K562 (cell line): ENCODE measurements around the gene FES. TPM values are rescaled to one million over a fixed set of nuclear protein-coding genes. Genes with fewer than 3 reads are reported as not detected.
A peak's percentile ranks its signal among the peaks of the same experiment; 100 is the strongest.

ENCODE experiments used
- CREB3 ChIP-seq: fragments of 450-650 bp; conservative IDR thresholded peaks from 2 replicates; pipeline ENCODE4 v1.6.1; 2016; ENCODE audit warnings: missing genetic modification characterization, low read depth, mild to moderate bottlenecking, missing compliant biosample characterization, moderate library complexity
- DACH1 ChIP-seq: fragments of 450-650 bp; IDR thresholded peaks from 2 replicates; pipeline ENCODE4 v1.6.1; 2018; ENCODE audit not compliant: partially characterized antibody
- ELF1 ChIP-seq: fragments of 200-800 bp; sonication (Bioruptor generic); IDR thresholded peaks from 2 replicates; pipeline ENCODE4 v1.6.1; 2016; ENCODE audit warnings: missing genetic modification characterization, missing compliant biosample characterization
- FOXK2 ChIP-seq, 2 experiments: fragments of 450-650 bp; IDR thresholded peaks in 1 of 2; conservative IDR thresholded peaks in 1 of 2; 2 replicates each; pipeline ENCODE4 v1.6.1; 2016; ENCODE audit warnings: low read depth in 2 of 2, mild to moderate bottlenecking in 1 of 2
- FUS ChIP-seq: fragments of 200-400 bp; formaldehyde crosslinking; optimal IDR thresholded peaks from 2 replicates; pipeline ENCODE3; 2017; ENCODE audit warnings: low read depth, low read length
- JUN ChIP-seq, 2 experiments: sonication (generic) in 1 of 2; formaldehyde crosslinking in 1 of 2; IDR thresholded peaks; 2 replicates each; pipeline versions ENCODE4 v1.6.1 to v1.8.0; 2012 to 2022; ENCODE audit warnings: borderline replicate concordance in 2 of 2, mild to moderate bottlenecking in 2 of 2, improper control_type of control experiment in 1 of 2, low read depth in 1 of 2, low read length in 1 of 2, missing genetic modification reagents in 1 of 2
- JUND ChIP-seq, 2 experiments: IDR thresholded peaks; 2 replicates in 1 of 2; 3 replicates in 1 of 2; pipeline ENCODE4 v1.6.1; 2011; ENCODE audit warnings: borderline replicate concordance in 2 of 2, low read depth in 2 of 2, low read length in 2 of 2, improper control_type of control experiment in 1 of 2, missing biosample characterization in 1 of 2, missing genetic modification characterization in 1 of 2, missing genetic modification reagents in 1 of 2
- MAFG ChIP-seq: fragments of 450-650 bp; conservative IDR thresholded peaks from 2 replicates; pipeline ENCODE4 v1.6.1; 2016; ENCODE audit warnings: missing genetic modification characterization, missing compliant biosample characterization
- NFRKB ChIP-seq: fragments of 450-650 bp; IDR thresholded peaks from 2 replicates; pipeline ENCODE4 v1.6.1; 2016; ENCODE audit warnings: low read depth
- NR2C1 ChIP-seq, 2 experiments: fragments of 450-650 bp; IDR thresholded peaks; 2 replicates each; pipeline ENCODE4 v1.6.1; 2017; ENCODE audit warnings: mild to moderate bottlenecking in 2 of 2, antibody characterized with exemption in 1 of 2, inconsistent platforms in 1 of 2, missing compliant biosample characterization in 1 of 2, missing genetic modification characterization in 1 of 2
- PKNOX1 ChIP-seq: fragments of 450-650 bp; IDR thresholded peaks from 2 replicates; pipeline ENCODE4 v1.6.1; 2016
- PML ChIP-seq: IDR thresholded peaks from 2 replicates; pipeline ENCODE4 v1.6.1; 2012; ENCODE audit warnings: low read length, inconsistent platforms
- RBFOX2 ChIP-seq: fragments of 200-400 bp; formaldehyde crosslinking; IDR thresholded peaks from 2 replicates; pipeline ENCODE4 v1.6.1; 2017; ENCODE audit warnings: low read depth, mild to moderate bottlenecking, low read length, moderate library complexity
- SMARCE1 ChIP-seq: fragments of 450-650 bp; IDR thresholded peaks from 2 replicates; pipeline ENCODE4 v1.7.1; 2016; ENCODE audit warnings: mild to moderate bottlenecking
- ZNF133 ChIP-seq: fragments of 250-450 bp; sonication (Bioruptor Pico); IDR thresholded peaks from 2 replicates; pipeline ENCODE4 v1.4.0; 2020; ENCODE audit warnings: mild to moderate bottlenecking
- ZNF318 ChIP-seq, 2 experiments: fragments of 450-650 bp; IDR thresholded peaks; 2 replicates each; pipeline ENCODE4 v1.6.1; 2016; ENCODE audit warnings: mild to moderate bottlenecking in 2 of 2, borderline replicate concordance in 1 of 2, low read depth in 1 of 2, moderate library complexity in 1 of 2
- polyA plus RNA-seq, 8 experiments: library from polyadenylated mRNA; depleted of rRNA in 4 of 8; stranded (reverse) in 5 of 8; unstranded in 3 of 8; fragments of >200 nt; fragmentation: Nextera tagmentation in 2 of 8; fragmentation: Illumina TruSeq in 1 of 8; extraction: Ambion mirVana in 2 of 8; extraction: Trizol in 1 of 8; gene quantifications; 2 replicates each; pipeline versions ENCODE4 v1.2.1 to v1.2.3, GENCODE V29; 2011 to 2014; ENCODE audit warnings: inconsistent platforms in 1 of 8, missing spikeins in 1 of 8
- total RNA-seq, 7 experiments: library from RNA; depleted of rRNA in 6 of 7; stranded (reverse); fragments of >200 nt in 6 of 7; fragmentation: Illumina TruSeq in 2 of 7; extraction: Trizol in 2 of 7; gene quantifications; 2 replicates each; pipeline versions ENCODE4 v1.2.1 to v1.2.3, GENCODE V29; 2011 to 2021; ENCODE audit warnings: low replicate concordance in 1 of 7

The FES gene
- total and polyA plus RNA-seq, 9 of the 15 experiments (the other 6 are each of a cell fraction or from before 2014, with no cell fraction given) = 0.38 to 2.6 (median 0.82) TPM

- TF ChIP-seq ZNF318 (IDR thresholded peaks at IDR 0.05; ENCODE audit: borderline replicate concordance in 1 of 2, low read depth in 1 of 2) (peak in 1 of 2 experiments; percentile 44; a peak in 1 of 4 replicates), NR2C1 (IDR thresholded peaks at IDR 0.05) (no peak), NR2C1 (tag; IDR thresholded peaks at IDR 0.05) (no peak), JUND (IDR thresholded peaks at IDR 0.05; ENCODE audit: borderline replicate concordance, low read depth, low read length) (peak; percentile 79), JUND (tag; IDR thresholded peaks at IDR 0.05; ENCODE audit: borderline replicate concordance, low read depth, low read length) (peak; percentile 72; the same call in 1 of the 3 replicates), PKNOX1 (peak; percentile 88), MAFG (0 out of 2 replicates have a peak, but pooled peaks have one; percentile 25), SMARCE1 (0 out of 2 replicates have a peak, but pooled peaks have one; percentile 45), FUS (no peak), RBFOX2 (peak; percentile 36; the same call in 1 of the 2 replicates), FOXK2 (conservative IDR thresholded peaks at IDR 0.05 in 1 of 2, IDR thresholded peaks at IDR 0.05 in 1 of 2; ENCODE audit: low read depth in 2 of 2) (peak in 1 of 2 experiments; percentile 17; a peak in 1 of 4 replicates), CREB3 (tag) (no peak), PML (no peak), NFRKB (no peak), ZNF133 (CRISPR knock-in tag) (no peak), DACH1 (peak; percentile 71), JUN (IDR thresholded peaks at IDR 0.05; ENCODE audit: borderline replicate concordance, low read depth, low read length) (peak; percentile 63), JUN (CRISPR knock-in tag; IDR thresholded peaks at IDR 0.05; ENCODE audit: borderline replicate concordance) (no peak), ELF1 (no peak)
Measured at GRCh38 chr15:90845201-90845949, 38.9 kb upstream of the FES start (continued).
